ENCODE data around the gene ARHGEF17. TPM values are rescaled to one million over a fixed set of nuclear protein-coding genes. Genes with fewer than 3 reads are reported as not detected.

The ARHGEF17 gene
- total and polyA plus RNA-seq, 2 of the 8 experiments (the other 6 are each of a cell fraction or from before 2014, with no cell fraction given): 11.3 to 14.6 TPM

DNA sequence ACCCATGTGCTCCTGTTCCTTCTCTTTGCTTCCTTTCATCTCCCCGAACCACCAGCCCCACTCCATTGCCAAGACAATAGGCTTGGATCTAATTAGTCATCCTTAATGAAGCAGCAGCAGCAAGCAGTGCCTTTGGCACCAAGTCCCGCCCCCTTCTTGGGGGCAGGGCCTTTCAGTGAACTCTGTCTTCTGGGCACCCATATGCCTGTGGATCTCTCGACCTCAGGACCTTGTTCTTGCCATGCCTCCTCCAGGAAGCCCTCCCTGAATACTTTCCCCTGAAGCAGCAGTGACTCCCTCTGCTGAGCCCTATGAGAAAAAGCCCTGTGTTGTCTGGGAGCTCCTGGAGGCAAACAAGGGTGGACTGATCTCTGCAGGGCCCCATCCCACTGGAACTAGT is 32.1 kb downstream of the ARHGEF17 start:
- no peaks in the 10 kb centered on the region for H3K36me3 ChIP-seq (ENCODE audit: control insufficient read depth in 2 of 4, insufficient read depth in 4 of 4, low read length in 3 of 4)
- H2BK15ac ChIP-seq (ENCODE audit: low read length): no peak overlapping the region
- H3K4me2 ChIP-seq (ENCODE audit: insufficient read depth in 1 of 2, low read depth in 2 of 2, low read length in 2 of 2): no peak overlapping the region
- H3K56ac ChIP-seq (replicated peaks; ENCODE audit: insufficient read length, low read depth, low read length): no peak overlapping the region
- H4K8ac ChIP-seq (ENCODE audit: extremely low read depth, insufficient read depth, low read length): no peak overlapping the region
- no peak overlapping the region for H3K23ac ChIP-seq (ENCODE audit: insufficient read length)
- ChIA-PET CTCF (ENCODE audit: partially characterized antibody) (interaction anchor here (0.7 to 35.5 kb wide), 6 partner anchors 24 to 67 kb away, joined by 3 to 1456 read pairs (median 8); partner anchors contain the start of genes ARHGEF17 and RELT), POLR2A (ENCODE audit: partially characterized antibody) (interaction anchor here (1.2 kb wide), 2 partner anchors 11 to 32 kb away, joined by 3 read pairs; partner anchors contain the start of gene ARHGEF17)
- no peaks in the 10 kb centered on the region for H3K79me2 ChIP-seq (ENCODE audit: control insufficient read depth in 1 of 2, insufficient read depth in 2 of 2, low read length in 2 of 2)
- H3K9me3 ChIP-seq (ENCODE audit: insufficient read depth in 2 of 2, low read depth in 1 of 2, low read length in 1 of 2): no peaks in the 10 kb centered on the region
- H3K4ac ChIP-seq (replicated peaks; ENCODE audit: insufficient read length, low read depth, low read length): peak overlapping the region; percentile 60
- no peak overlapping the region for H3K9ac ChIP-seq (replicated peaks in 1 of 4; ENCODE audit: extremely low read depth in 1 of 4, low read depth in 3 of 4, low read length in 3 of 4)
- no peak overlapping the region for H2AFZ ChIP-seq (ENCODE audit: low read length)
- peaks cover 8 to 63% (median 42%) of the 10 kb centered on the region in 4 experiments; a peak in 6 of 7 replicates for H3K27me3 ChIP-seq (replicated peaks in 1 of 4; ENCODE audit: control insufficient read depth in 3 of 4, extremely low read depth in 1 of 4, insufficient read depth in 3 of 4, low read length in 3 of 4)
- peaks cover 0 to 11% (median 10%) of the 10 kb centered on the region in 4 experiments; a peak in 6 of 7 replicates for H3K4me1 ChIP-seq (replicated peaks in 1 of 4; ENCODE audit: control insufficient read depth in 3 of 4, insufficient read depth in 4 of 4, low read length in 3 of 4)
- H4K20me1 ChIP-seq (replicated peaks in 1 of 2; ENCODE audit: control insufficient read depth in 1 of 2, insufficient read depth in 2 of 2, low read length in 2 of 2): peaks cover 19 to 45% of the 10 kb centered on the region in 2 experiments
- H3K18ac ChIP-seq (ENCODE audit: extremely low read depth, low read length): no peak overlapping the region
- no peak overlapping the region for H4K91ac ChIP-seq (replicated peaks; ENCODE audit: insufficient read length, low read length)
- H2BK20ac ChIP-seq (ENCODE audit: low read length): no peak overlapping the region
- FAIRE-seq (no peak), DNase-seq (ENCODE audit: low read depth in 1 of 2, low spot score in 2 of 2) (no peak)
- H4K5ac ChIP-seq (ENCODE audit: insufficient read length, low read depth, low read length): no peak overlapping the region
- no peak overlapping the region for H3K27ac ChIP-seq (ENCODE audit: low read depth, low read length)
- H3K23me2 ChIP-seq (ENCODE audit: low read depth, low read length): peaks cover 3% of the 10 kb centered on the region
- H2BK120ac ChIP-seq (replicated peaks; ENCODE audit: low read depth, low read length): no peak overlapping the region
- no peak overlapping the region for H2AK5ac ChIP-seq (ENCODE audit: low read depth, low read length)
- H2BK5ac ChIP-seq (ENCODE audit: low read depth, low read length): no peak overlapping the region
- 55% methylated on average over 3 of the region's 3 CpGs; no CpG with 5 or more reads in 1 of the 2 experiments for WGBS, 2 experiments (ENCODE audit: extremely low coverage in 1 of 2, insufficient coverage in 1 of 2, insufficient read length in 1 of 2, insufficient replicate concordance in 2 of 2, low coverage in 1 of 2, low lambda C conversion rate in 2 of 2, missing lambda C conversion rate in 1 of 2)
- H2BK12ac ChIP-seq (ENCODE audit: low read depth, low read length): no peak overlapping the region
- H3K4me3 ChIP-seq (ENCODE audit: extremely low read depth in 1 of 4, insufficient read depth in 2 of 4, low read depth in 3 of 4, low read length in 4 of 4): no peak overlapping the region
- peaks cover 5% of the 10 kb centered on the region; the same call in 1 of the 2 replicates for H3K79me1 ChIP-seq (ENCODE audit: low read depth, low read length)
- H3K14ac ChIP-seq (ENCODE audit: insufficient read length): no peak overlapping the region
- TF ChIP-seq JUN (IDR thresholded peaks at IDR 0.05; ENCODE audit: low read depth, low read length): no peak
- no peak for TF ChIP-seq SIX5 (IDR thresholded peaks at IDR 0.05; ENCODE audit: low read depth, low read length)
- TF ChIP-seq, protein P1, sequence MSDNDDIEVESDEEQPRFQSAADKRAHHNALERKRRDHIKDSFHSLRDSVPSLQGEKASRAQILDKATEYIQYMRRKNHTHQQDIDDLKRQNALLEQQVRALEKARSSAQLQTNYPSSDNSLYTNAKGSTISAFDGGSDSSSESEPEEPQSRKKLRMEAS (IDR thresholded peaks at IDR 0.05): no peak
- 0 out of 2 replicates have a peak, but pooled peaks have one; percentile 14 for TF ChIP-seq KDM1A (IDR thresholded peaks at IDR 0.05; ENCODE audit: borderline replicate concordance, low read length)
- no peak for TF ChIP-seq CHD1 (IDR thresholded peaks at IDR 0.05; ENCODE audit: low read depth, low read length)
- TF ChIP-seq, protein P2, sequence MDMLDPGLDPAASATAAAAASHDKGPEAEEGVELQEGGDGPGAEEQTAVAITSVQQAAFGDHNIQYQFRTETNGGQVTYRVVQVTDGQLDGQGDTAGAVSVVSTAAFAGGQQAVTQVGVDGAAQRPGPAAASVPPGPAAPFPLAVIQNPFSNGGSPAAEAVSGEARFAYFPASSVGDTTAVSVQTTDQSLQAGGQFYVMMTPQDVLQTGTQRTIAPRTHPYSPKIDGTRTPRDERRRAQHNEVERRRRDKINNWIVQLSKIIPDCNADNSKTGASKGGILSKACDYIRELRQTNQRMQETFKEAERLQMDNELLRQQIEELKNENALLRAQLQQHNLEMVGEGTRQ (IDR thresholded peaks at IDR 0.05; ENCODE audit: low read length): no peak
- TF ChIP-seq CBX5 (IDR thresholded peaks at IDR 0.05; ENCODE audit: low read depth, low read length): no peak
- TF ChIP-seq MAFK (IDR thresholded peaks at IDR 0.05; ENCODE audit: low read depth, low read length): no peak
- no peak for TF ChIP-seq SP4 (IDR thresholded peaks at IDR 0.05; ENCODE audit: low read length)
- no peak for TF ChIP-seq TAF1 (IDR thresholded peaks at IDR 0.05; ENCODE audit: low read depth, low read length)

Measured in H1 (cell line).